Natural killer cell treated with Interleukin-12 subunit alpha and Interleukin-12 subunit beta and Interleukin-15 and Interleukin-18, amount 100 ng/mL, for 72 hours (primary cell): ENCODE results near the gene CAMKK2. TPM values are rescaled to one million over a fixed set of nuclear protein-coding genes. Genes with fewer than 3 reads are reported as not detected.
A peak's percentile ranks its signal among the peaks of the same experiment; 100 is the strongest.
"Not testable (repeated sequence)": the region's sequence is repeated elsewhere in the genome, so short reads cannot be mapped to it uniquely, and the experiment has no call there.

Experiments used
- ATAC-seq, 2 donors: fragments of 150-1000 bp; cut with Tn5 transposase in 1 of 2; sonication (Bioruptor Pico), chemical (Tn5 transposase) in 1 of 2; 2 replicates each; pipeline ENCODE4 v1.10.0; 2021
- DNase-seq: peaks from one replicate; pipeline ENCODE4 v3.0.0; 2022; ENCODE audit warnings: low spot score
- H3K27ac Mint-ChIP-seq, 2 donors: 1 replicate in 1 of 2; 2 replicates in 1 of 2; pipeline ENCODE4 v1.8.0; 2022; ENCODE audit warnings: mixed read lengths in 2 of 2, mild to moderate bottlenecking in 1 of 2, moderate library complexity in 1 of 2
- H3K27me3 Mint-ChIP-seq, 2 donors: 1 replicate in 1 of 2; 2 replicates in 1 of 2; pipeline ENCODE4 v1.8.0; 2022; ENCODE audit warnings: mixed read lengths in 2 of 2
- H3K36me3 Mint-ChIP-seq: one replicate; pipeline ENCODE4 v1.8.0; 2022; ENCODE audit warnings: mixed read lengths
- H3K4me1 Mint-ChIP-seq, 2 donors: 1 replicate in 1 of 2; 2 replicates in 1 of 2; pipeline ENCODE4 v1.8.0; 2022; ENCODE audit warnings: low read depth in 2 of 2, mixed read lengths in 2 of 2, mild to moderate bottlenecking in 1 of 2
- H3K4me3 Mint-ChIP-seq: one replicate; pipeline ENCODE4 v1.8.0; 2022; ENCODE audit warnings: mixed read lengths
- H3K9me3 Mint-ChIP-seq: 2 replicates; pipeline ENCODE4 v1.8.0; 2022; ENCODE audit warnings: mixed read lengths
- total RNA-seq, 2 donors: library from RNA; stranded (reverse); gene quantifications; one replicate each; pipeline ENCODE4 v1.2.3, GENCODE V29; 2022

Gene CAMKK2
- total RNA-seq, 2 donors from 2014 or later = 24.7 to 48.4 TPM

GRCh38 chr12:121239351-121240061 lies 57.0 kb downstream of the CAMKK2 start:
- no peak for DNase-seq
- peak overlapping the region; percentile 73 to 92 for H3K27ac Mint-ChIP-seq
- no peaks in the 10 kb centered on the region for H3K36me3 Mint-ChIP-seq
- ATAC-seq = no peak
- H3K27me3 Mint-ChIP-seq = no peaks in the 10 kb centered on the region
- H3K4me3 Mint-ChIP-seq = peak overlapping the region; percentile 73
- no peaks in the 10 kb centered on the region for H3K9me3 Mint-ChIP-seq
- H3K4me1 Mint-ChIP-seq = peaks cover 24 to 28% of the 10 kb centered on the region in 2 donors

GRCh38 chr12:121238604-121239350 lies 57.7 kb downstream of the CAMKK2 start:
- no peak for ATAC-seq
- H3K9me3 Mint-ChIP-seq = no peaks in the 10 kb centered on the region
- DNase-seq = no peak
- H3K36me3 Mint-ChIP-seq = no peaks in the 10 kb centered on the region
- H3K27ac Mint-ChIP-seq = peak overlapping the region; percentile 73 to 92
- H3K27me3 Mint-ChIP-seq = no peaks in the 10 kb centered on the region
- H3K4me1 Mint-ChIP-seq = peaks cover 24 to 28% of the 10 kb centered on the region in 2 donors
- no peak overlapping the region for H3K4me3 Mint-ChIP-seq

GRCh38 chr12:121238086-121238485 lies 58.4 kb downstream of the CAMKK2 start:
- ATAC-seq (no peak), DNase-seq (no peak)
- Mint-ChIP-seq H3K27ac (no peak overlapping the region), H3K36me3 (no peaks in the 10 kb centered on the region), H3K27me3 (no peaks in the 10 kb centered on the region), H3K9me3 (no peaks in the 10 kb centered on the region), H3K4me1 (peaks cover 24 to 28% of the 10 kb centered on the region in 2 donors), H3K4me3 (no peak overlapping the region)

- Mint-ChIP-seq H3K27ac (peak overlapping the region in 1 of 2 donors; percentile 33), H3K4me3 (no peak overlapping the region), H3K4me1 (peaks cover 24 to 28% of the 10 kb centered on the region in 2 donors), H3K27me3 (no peaks in the 10 kb centered on the region), H3K9me3 (no peaks in the 10 kb centered on the region), H3K36me3 (no peaks in the 10 kb centered on the region)
- DNase-seq (no peak), ATAC-seq (no peak)
Observed at GRCh38 chr12:121237415-121237814, 59.1 kb downstream of the CAMKK2 start.

- no peaks in the 10 kb centered on the region for H3K9me3 Mint-ChIP-seq
- H3K36me3 Mint-ChIP-seq = no peaks in the 10 kb centered on the region
- H3K4me1 Mint-ChIP-seq = peaks cover 24 to 28% of the 10 kb centered on the region in 2 donors
- no peak overlapping the region for H3K4me3 Mint-ChIP-seq
- no peaks in the 10 kb centered on the region for H3K27me3 Mint-ChIP-seq
- no peak for DNase-seq
- no peak for ATAC-seq
- H3K27ac Mint-ChIP-seq = no peak overlapping the region
Observed at GRCh38 chr12:121236776-121237175, 59.7 kb downstream of the CAMKK2 start.

- Mint-ChIP-seq H3K36me3 (no peaks in the 10 kb centered on the region), H3K27me3 (no peaks in the 10 kb centered on the region), H3K27ac (no peak overlapping the region), H3K9me3 (no peaks in the 10 kb centered on the region), H3K4me1 (peaks cover 0 to 3% of the 10 kb centered on the region in 2 donors), H3K4me3 (no peak overlapping the region)
- ATAC-seq (no peak), DNase-seq (no peak)
Observed at GRCh38 chr12:121233628-121234020, 62.9 kb downstream of the CAMKK2 start.

GRCh38 chr12:121232977-121233627 lies 63.4 kb downstream of the CAMKK2 start:
- ATAC-seq (no peak), DNase-seq (no peak)
- Mint-ChIP-seq H3K27ac (no peak overlapping the region), H3K9me3 (no peaks in the 10 kb centered on the region), H3K4me3 (no peak overlapping the region), H3K4me1 (peaks cover 0 to 3% of the 10 kb centered on the region in 2 donors), H3K36me3 (no peaks in the 10 kb centered on the region), H3K27me3 (no peaks in the 10 kb centered on the region)

GRCh38 chr12:121232163-121232562 lies 64.3 kb downstream of the CAMKK2 start:
- no peak for DNase-seq
- Mint-ChIP-seq H3K9me3 (no peaks in the 10 kb centered on the region), H3K27ac (no peak overlapping the region), H3K27me3 (no peaks in the 10 kb centered on the region), H3K4me3 (no peak overlapping the region), H3K4me1 (peaks cover 0 to 3% of the 10 kb centered on the region in 2 donors), H3K36me3 (no peaks in the 10 kb centered on the region)
- no peak for ATAC-seq

- DNase-seq = no peak
- Mint-ChIP-seq H3K27me3 (no peaks in the 10 kb centered on the region), H3K36me3 (no peaks in the 10 kb centered on the region), H3K4me1 (peaks cover 0 to 3% of the 10 kb centered on the region in 2 donors), H3K27ac (peak overlapping the region in 1 of 2 donors; percentile 60), H3K4me3 (no peak overlapping the region), H3K9me3 (no peaks in the 10 kb centered on the region)
- ATAC-seq = peak in 1 of 2 donors; percentile 17
Observed at GRCh38 chr12:121230538-121230907, 66.0 kb downstream of the CAMKK2 start.

- not testable (repeated sequence) for H3K9me3 Mint-ChIP-seq, H3K4me1 Mint-ChIP-seq, H3K4me3 Mint-ChIP-seq, H3K27me3 Mint-ChIP-seq, H3K36me3 Mint-ChIP-seq
- ATAC-seq (peak; percentile 76 to 82), DNase-seq (peak; percentile 82)
- H3K27ac Mint-ChIP-seq = peak overlapping the region in 1 of 2 donors; percentile 60
Observed at GRCh38 chr12:121229826-121230537, 66.5 kb downstream of the CAMKK2 start.

- Mint-ChIP-seq H3K36me3 (no peaks in the 10 kb centered on the region), H3K4me1 (peaks cover 7 to 8% of the 10 kb centered on the region in 2 donors), H3K4me3 (no peak overlapping the region), H3K9me3 (no peaks in the 10 kb centered on the region), H3K27ac (no peak overlapping the region), H3K27me3 (no peaks in the 10 kb centered on the region)
- DNase-seq = no peak
- ATAC-seq = no peak
Observed at GRCh38 chr12:121228919-121229665, 67.4 kb downstream of the CAMKK2 start.

GRCh38 chr12:121227294-121227693 lies 69.2 kb downstream of the CAMKK2 start:
- Mint-ChIP-seq H3K36me3 (no peaks in the 10 kb centered on the region), H3K4me3 (no peak overlapping the region), H3K4me1 (peaks cover 20 to 24% of the 10 kb centered on the region in 2 donors), H3K9me3 (no peaks in the 10 kb centered on the region), H3K27me3 (no peaks in the 10 kb centered on the region), H3K27ac (no peak overlapping the region)
- DNase-seq (no peak), ATAC-seq (no peak)

GRCh38 chr12:121226871-121227270 lies 69.6 kb downstream of the CAMKK2 start:
- not testable (repeated sequence) for H3K27me3 Mint-ChIP-seq, H3K4me3 Mint-ChIP-seq, H3K27ac Mint-ChIP-seq, H3K9me3 Mint-ChIP-seq, ATAC-seq, H3K36me3 Mint-ChIP-seq, DNase-seq
- H3K4me1 Mint-ChIP-seq = peaks cover 20 to 24% of the 10 kb centered on the region in 2 donors
